CD4-positive, alpha-beta T cell treated with Interleukin-21 for 1 hour (primary cell): ENCODE measurements around the gene CHST3.

Experiments
- DNase-seq: peaks from one replicate; pipeline ENCODE4 v3.0.0-alpha.2; 2020

Gene CHST3

DNA sequence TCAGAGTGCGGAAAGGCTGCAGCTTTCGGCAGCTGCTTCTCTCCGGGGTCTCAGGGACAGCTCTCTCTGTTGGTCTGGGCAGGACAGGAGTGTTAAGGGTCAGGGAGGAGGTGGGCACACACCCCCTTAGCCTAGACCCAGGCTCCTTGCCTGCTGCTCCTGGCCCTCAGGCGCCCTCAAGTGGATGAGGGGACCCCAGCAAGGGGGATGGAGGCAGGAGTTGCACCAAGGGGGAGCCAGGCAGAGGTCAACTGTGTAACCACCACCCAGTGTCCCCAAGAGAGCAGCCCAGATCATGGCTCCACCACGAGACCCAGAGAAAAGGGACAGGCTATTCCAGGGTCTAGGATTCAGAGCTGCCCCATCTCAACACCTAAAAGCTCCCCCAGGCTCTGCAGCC lies 97.3 kb downstream of the CHST3 start:
- DNase-seq: no peak

DNA sequence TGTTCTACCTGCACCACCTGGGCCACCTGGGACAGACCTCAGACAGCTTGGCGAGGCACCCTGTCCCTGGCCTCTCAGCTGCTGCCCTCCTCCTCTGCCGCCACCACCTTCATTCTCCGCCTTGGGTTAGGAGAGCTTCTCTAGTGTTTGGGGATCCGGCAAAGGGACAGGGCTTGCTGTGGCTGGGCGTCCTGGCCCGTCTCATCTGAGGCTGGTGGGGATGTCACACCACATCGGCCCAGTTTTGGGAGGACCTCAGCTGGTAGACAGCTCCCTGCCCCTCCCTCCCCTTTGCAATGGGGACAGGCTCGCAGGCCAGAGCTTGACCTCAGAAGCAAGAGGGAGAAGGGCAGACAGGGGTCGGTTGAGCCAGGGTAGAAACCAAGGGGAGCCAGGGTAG lies 97.7 kb downstream of the CHST3 start:
- DNase-seq: no peak

DNA sequence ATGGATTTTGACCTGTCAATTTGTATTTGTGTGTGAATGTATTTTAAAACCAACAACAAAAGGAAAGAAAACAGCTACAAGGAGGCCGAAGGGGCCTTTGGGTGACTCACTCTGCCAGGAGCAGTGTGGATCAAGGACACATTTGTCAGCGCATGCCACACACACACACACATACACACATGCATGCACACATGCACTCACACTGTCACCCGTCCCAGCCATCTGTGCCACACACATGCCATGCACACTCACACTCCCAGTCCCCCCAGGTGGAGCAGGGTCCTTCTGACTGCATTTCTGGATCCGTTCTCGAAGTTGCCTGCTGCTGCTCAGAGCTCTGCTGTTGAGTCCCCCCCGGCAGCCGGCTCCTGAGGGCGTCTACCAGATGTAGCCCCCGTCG lies 98.2 kb downstream of the CHST3 start:
- DNase-seq: no peak
